NOMO-1 treated with DMSO at 0.1 percent for 48 hours (cell line): Measurements from ENCODE around the gene RAB40AL.
"Not testable (repeated sequence)": the region's sequence is repeated elsewhere in the genome, so short reads cannot be mapped to it uniquely, and the experiment has no call there.

Source experiments
- DNase-seq: peaks from one replicate; lab custom pipeline; 2025; ENCODE audit not compliant: unreplicated experiment; lab: John Stamatoyannopoulos, UW

The RAB40AL gene, protein sequence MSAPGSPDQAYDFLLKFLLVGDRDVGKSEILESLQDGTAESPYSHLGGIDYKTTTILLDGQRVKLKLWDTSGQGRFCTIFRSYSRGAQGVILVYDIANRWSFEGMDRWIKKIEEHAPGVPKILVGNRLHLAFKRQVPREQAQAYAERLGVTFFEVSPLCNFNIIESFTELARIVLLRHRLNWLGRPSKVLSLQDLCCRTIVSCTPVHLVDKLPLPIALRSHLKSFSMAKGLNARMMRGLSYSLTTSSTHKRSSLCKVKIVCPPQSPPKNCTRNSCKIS

DNA sequence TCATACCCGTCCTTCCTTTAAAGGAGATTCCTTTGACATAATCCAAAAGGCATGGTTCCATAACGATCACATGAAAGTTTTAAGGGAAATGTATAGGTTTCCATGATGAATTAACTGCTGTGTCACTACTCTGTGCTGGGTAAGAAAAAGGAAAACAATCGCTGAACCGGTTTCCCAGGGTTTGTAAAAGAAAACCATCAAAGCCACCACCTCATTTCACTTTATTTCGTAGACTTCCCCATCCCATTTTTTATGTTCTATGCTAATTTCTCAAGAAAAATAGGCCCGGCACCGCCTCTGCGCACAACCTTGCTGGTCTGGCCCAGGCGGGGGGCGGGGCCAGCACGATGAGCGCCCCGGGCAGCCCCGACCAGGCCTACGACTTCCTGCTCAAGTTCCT lies at the start of gene RAB40AL:
RAB40AL (plus strand) TSS at position 301 of the 400 bp plus-strand sequence; CDS start at position 348, 47 bp downstream.
- DNase-seq = not testable (repeated sequence)

DNA sequence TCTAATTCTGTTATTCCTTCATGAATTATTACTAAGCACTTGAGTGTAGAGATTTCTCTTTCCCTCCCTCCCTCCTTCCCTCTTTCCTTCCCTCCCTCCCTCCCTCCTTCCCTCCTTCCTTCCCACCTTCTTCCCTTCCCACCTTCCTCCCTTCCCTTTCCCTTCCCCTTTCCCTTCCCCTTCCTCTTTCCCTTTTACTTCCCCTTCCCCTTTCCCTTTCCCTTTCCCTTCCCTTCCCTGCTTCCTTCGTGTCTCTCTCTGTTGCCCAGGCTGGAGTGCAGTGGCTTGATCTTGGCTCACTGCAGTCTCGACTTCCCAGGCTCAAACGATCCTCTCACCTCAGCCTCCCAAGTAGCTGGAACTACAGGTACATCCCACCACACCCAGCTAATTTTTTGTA lies 49.4 kb upstream of the RAB40AL start:
- DNase-seq = no peak

DNA sequence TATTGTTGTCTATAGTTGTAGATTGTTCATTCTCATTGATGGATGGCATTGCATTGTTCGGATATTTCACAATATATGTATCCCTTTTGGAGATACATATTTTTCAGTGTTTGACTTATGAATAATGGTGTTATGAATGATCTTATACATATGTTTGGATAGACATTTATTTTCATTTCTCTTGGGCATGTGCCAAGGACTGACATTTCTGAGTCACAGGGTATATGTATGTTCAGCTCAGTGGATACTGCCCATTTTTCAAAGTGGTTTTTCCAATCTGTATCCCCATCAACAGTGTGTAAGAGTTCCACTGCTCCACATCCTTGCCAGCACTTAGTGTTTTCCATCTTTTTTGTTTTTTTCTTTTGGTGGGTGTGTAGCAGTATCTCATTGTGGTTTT lies 45.0 kb upstream of the RAB40AL start:
- no peak for DNase-seq

GRCh38 chrX:102899940-102900916 lies 36.8 kb upstream of the RAB40AL start:
- DNase-seq = peak; percentile 52

- DNase-seq = no peak
These were observed 34.7 kb upstream of the RAB40AL start for GRCh38 chrX:102902355-102902754.

- no peak for DNase-seq
These were observed 5.9 kb upstream of the RAB40AL start for GRCh38 chrX:102930990-102931756.

- DNase-seq = peak; percentile 6
These were observed 2.4 kb upstream of the RAB40AL start for GRCh38 chrX:102934624-102935023.

DNA sequence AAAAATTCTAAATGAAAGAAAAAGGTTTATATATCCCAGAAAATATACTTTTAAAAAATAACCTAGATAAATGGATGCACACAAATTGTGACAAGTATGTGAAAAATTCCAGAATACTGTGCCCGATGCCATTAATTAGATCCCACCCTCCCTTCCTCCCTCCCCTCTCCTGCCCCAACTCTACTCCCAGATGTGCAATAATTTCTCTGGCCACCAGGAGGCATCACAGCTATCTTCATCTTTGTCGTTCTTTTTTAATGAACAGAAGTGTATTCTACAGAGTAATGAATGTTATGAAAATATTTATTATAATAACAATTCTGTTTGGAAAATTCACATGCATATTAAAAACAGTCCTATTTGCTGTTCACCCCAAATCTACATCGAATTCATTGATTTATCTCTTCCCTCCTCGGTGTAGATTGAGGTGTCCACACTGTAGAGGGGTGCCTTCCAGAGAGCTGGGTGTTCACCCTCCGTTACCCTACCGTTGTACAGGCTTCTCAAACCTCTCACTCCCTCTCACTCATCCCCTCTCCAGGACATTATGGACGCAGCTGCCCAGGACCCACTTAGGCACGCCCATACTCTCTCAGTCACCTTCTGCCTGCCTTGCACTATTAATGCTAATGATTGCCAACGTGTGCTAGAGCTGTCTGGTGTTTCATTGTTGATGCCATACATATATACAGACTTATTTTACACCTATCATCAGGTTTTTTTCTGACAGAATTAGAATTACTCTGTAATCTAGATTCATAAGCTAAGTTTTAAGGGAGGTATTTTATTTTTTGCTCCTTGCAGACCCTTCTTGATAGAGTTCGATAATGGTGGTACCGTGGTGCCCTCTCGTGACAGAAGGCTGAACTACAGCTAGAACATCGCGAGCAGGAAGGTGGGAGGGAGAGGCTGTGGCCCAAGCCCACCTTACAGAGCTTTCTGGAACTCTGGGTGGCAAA lies 14.1 kb downstream of the RAB40AL start:
- DNase-seq = peak; percentile 62

- DNase-seq = no peak
These were observed 20.7 kb downstream of the RAB40AL start for GRCh38 chrX:102957751-102958150.

- peak; percentile 66 for DNase-seq
These were observed 21.7 kb downstream of the RAB40AL start for GRCh38 chrX:102958794-102959193.

DNA sequence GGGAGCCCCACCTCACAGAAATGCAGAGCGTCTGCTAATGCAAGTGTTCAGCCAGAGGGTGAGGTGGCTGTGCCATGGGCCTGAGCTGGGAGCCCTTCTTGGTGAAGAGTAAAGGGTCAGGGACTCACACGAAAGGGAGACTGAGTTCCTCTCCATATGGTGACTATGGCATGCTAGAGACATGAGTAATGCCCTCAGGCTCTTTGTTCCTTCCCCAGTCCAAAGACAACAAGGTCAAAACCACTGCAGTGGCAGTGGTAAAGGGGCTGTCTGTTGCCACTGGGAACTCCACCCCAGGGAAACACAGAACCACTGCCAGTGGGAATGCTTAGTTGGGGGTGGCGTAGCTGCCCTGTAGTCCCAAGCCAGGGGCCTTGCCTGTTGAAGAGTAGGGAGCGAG lies 22.4 kb downstream of the RAB40AL start:
- DNase-seq = no peak

GRCh38 chrX:102963955-102964354 lies 26.9 kb downstream of the RAB40AL start:
- no peak for DNase-seq

- DNase-seq = no peak
These were observed 27.9 kb downstream of the RAB40AL start for GRCh38 chrX:102964940-102965339.

DNA sequence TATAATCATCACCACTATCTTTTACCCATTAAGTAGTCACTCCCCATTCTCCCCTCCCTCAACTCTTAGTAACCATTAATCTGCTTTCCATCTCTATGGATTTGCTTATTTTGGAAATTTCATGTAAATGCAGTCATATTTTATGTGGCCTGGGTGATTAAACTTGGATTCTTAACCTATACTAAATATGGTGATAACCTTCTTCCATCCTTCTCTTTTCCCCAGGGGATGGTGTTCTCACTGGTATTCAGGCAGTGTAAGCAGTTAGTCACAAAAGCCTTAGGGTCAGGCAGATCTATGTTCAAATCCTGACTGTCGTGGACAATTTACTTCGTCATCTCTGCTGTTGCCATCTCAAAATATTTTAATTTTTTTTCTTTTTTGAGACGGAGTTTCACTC lies 29.6 kb downstream of the RAB40AL start:
- no peak for DNase-seq

DNA sequence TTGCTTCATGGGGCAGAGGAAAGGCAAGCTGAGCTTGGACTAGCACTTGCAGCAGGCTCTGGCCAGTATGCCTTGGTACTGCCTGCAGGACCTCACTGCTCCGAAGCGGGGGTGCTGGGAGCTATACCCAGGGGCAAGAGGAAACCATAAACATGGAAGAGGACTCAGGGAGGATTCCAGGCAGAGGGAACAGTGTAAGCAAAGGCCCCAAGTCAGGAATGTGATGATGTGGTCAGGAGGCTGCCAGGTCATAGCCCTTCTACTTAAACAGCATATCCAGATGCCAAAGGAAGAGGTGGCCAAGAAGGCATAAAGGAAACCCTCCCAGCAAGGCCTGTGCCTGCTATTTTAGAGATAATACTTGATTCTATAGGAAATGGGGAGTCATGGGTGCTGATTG lies 31.1 kb downstream of the RAB40AL start:
- DNase-seq = no peak

DNA sequence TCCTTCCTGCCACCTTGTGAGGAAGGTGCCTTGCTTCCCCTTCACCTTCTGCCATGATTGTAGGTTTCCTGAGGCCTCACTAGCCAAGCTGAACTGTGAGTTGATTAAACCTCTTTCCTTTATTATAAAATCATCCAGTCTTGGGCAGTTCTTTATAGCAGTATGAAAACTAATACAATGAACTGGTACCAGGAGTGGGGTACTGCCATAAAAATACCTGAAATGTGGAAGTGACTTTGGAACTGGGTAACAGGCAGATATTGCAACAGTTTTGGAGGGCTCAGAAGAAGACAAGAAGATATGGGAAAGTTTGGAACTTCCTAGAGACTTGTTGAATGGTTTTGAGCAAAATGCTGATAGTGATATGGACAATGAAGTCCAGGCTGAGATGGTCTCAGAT lies 34.5 kb downstream of the RAB40AL start:
- DNase-seq = not testable (repeated sequence)

DNA sequence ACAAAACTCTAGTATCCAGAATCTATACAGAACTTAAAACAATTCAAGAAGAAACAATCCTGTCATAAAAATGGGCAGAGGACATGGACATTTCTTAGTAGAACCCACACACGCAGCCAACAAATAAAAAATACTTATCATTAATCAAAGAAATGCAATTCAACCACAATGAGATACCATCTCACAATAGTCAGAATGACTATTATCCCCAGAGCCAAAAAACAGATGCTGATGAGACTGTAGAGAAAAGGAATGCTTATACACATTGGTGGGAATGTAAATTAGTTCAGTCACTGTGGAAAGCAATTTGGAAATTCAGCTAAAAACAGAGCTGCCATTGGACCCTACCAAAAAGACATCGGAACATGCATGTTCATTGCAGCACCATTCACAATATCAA lies 37.9 kb downstream of the RAB40AL start:
- no peak for DNase-seq

DNA sequence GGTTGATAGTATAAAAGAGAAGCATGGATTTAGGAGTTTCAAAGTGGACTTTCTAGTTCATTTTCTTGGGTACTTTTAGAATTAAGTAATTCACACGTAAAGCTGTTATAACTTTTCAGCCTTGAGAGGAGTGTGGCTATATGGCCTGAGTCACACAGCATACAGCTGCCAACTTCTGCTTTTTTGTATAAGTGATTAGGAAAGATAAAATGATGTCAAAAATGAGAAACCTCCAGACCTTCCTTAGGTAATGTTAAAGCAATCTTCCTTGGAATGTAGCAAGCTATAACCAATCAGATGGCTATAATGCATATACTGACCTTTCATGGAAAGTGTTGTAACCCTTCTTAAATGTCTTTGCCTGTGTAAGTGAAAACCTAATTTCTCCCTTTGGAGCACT lies 39.2 kb downstream of the RAB40AL start:
- DNase-seq = peak; percentile 92

GRCh38 chrX:102976793-102977495 lies 39.9 kb downstream of the RAB40AL start:
- peak; percentile 47 for DNase-seq

DNA sequence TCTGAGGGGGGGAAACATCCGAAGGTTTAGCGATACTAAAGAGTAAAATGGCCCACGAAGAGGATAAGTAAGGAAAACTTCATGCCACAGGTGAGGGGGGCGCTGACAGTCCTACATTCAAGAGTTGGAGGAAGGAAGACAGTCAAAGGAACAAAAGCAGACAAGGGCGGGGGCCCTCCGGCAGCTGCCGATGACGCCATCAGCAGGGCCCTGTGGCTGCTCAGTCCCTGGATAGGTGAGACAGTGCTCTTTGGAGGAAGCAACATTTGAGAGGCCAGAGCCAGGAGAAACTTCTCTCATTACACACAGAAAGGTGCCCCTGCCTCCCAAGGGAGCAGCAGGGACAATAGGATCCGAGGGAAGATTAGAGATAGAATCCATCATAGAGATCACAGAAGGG lies 41.5 kb downstream of the RAB40AL start:
- DNase-seq = peak; percentile 9
